Measurements from ENCODE around the gene S100A2. TPM values are rescaled to one million over a fixed set of nuclear protein-coding genes. Genes with fewer than 3 reads are reported as not detected.
"Not testable (repeated sequence)": the region's sequence is repeated elsewhere in the genome, so short reads cannot be mapped to it uniquely, and the experiment has no call there.

Gene S100A2
- total RNA-seq, 1 donor from 2014 or later, result 2.0 TPM

- Mint-ChIP-seq H3K27ac (no peak overlapping the region), H3K36me3 (ENCODE audit: low read depth) (no peaks in the 10 kb centered on the region), H3K4me1 (no peaks in the 10 kb centered on the region), H3K27me3 (peaks cover 1% of the 10 kb centered on the region), H3K4me3 (no peak overlapping the region), H3K9me3 (no peaks in the 10 kb centered on the region)
- DNase-seq (no peak), ATAC-seq (ENCODE audit: low read depth) (no peak)
- POLR2A ChIA-PET, result interaction anchor here (0.6 to 1.1 kb wide), 5 partner anchors 10 to 690 kb away, joined by 3 read pairs; partner anchors contain the start of genes CHTOP, RAB13 and S100A6
- CTCF ChIA-PET, result interaction anchor here (0.8 to 0.9 kb wide), 2 partner anchors 15 to 51 kb away, joined by 3 read pairs; no protein-coding TSS in a partner anchor
- intact Hi-C loops (cut with micrococcal nuclease), result no loop called here
- no peak for TF ChIP-seq CTCF (IDR thresholded peaks at IDR 0.05)
These were observed 40.4 kb downstream of the S100A2 start for GRCh38 chr1:153525088-153525728.

GRCh38 chr1:153522353-153523048 is 43.1 kb downstream of the S100A2 start:
- H3K36me3 Mint-ChIP-seq (ENCODE audit: low read depth); H3K9me3 Mint-ChIP-seq; ATAC-seq (ENCODE audit: low read depth); H3K4me1 Mint-ChIP-seq; H3K27me3 Mint-ChIP-seq; POLR2A ChIA-PET; H3K27ac Mint-ChIP-seq; intact Hi-C loops (cut with micrococcal nuclease); DNase-seq; CTCF ChIA-PET; H3K4me3 Mint-ChIP-seq: not testable (repeated sequence)

GRCh38 chr1:153521808-153522207 is 43.8 kb downstream of the S100A2 start:
- ChIA-PET CTCF (interaction anchor here (1.7 to 2.1 kb wide), 2 partner anchors 11 to 27 kb away, joined by 6 to 9 read pairs; no protein-coding TSS in a partner anchor), POLR2A (interaction anchor here (1.3 kb wide), 1 partner anchor 59 kb away, joined by 4 read pairs; no protein-coding TSS in a partner anchor)
- H3K9me3 Mint-ChIP-seq; DNase-seq; H3K4me3 Mint-ChIP-seq; H3K4me1 Mint-ChIP-seq; ATAC-seq (ENCODE audit: low read depth); H3K27me3 Mint-ChIP-seq; H3K36me3 Mint-ChIP-seq (ENCODE audit: low read depth); H3K27ac Mint-ChIP-seq; intact Hi-C loops (cut with micrococcal nuclease): not testable (repeated sequence)

- ChIA-PET POLR2A (interaction anchor here (0.7 to 1.3 kb wide), 2 partner anchors 45 to 60 kb away, joined by 3 to 4 read pairs; no protein-coding TSS in a partner anchor), CTCF (interaction anchor here (1.3 to 2.1 kb wide), 4 partner anchors 12 to 51 kb away, joined by 3 to 9 read pairs (median 4); no protein-coding TSS in a partner anchor)
- Mint-ChIP-seq H3K27ac (no peak overlapping the region), H3K9me3 (no peaks in the 10 kb centered on the region), H3K36me3 (ENCODE audit: low read depth) (no peaks in the 10 kb centered on the region), H3K4me3 (no peak overlapping the region), H3K27me3 (peaks cover 4% of the 10 kb centered on the region), H3K4me1 (peaks cover 3% of the 10 kb centered on the region)
- TF ChIP-seq CTCF (IDR thresholded peaks at IDR 0.05), result no peak
- ATAC-seq (ENCODE audit: low read depth), result no peak
- intact Hi-C loops (cut with micrococcal nuclease), result no loop called here
- no peak for DNase-seq
These were observed 44.7 kb downstream of the S100A2 start for GRCh38 chr1:153520818-153521476.

- H3K36me3 Mint-ChIP-seq (ENCODE audit: low read depth); H3K9me3 Mint-ChIP-seq; H3K27ac Mint-ChIP-seq; H3K4me3 Mint-ChIP-seq; H3K27me3 Mint-ChIP-seq; intact Hi-C loops (cut with micrococcal nuclease); DNase-seq; ATAC-seq (ENCODE audit: low read depth); H3K4me1 Mint-ChIP-seq: not testable (repeated sequence)
- CTCF ChIA-PET, result interaction anchor here (1.1 to 2.1 kb wide), 6 partner anchors 10 to 52 kb away, joined by 3 to 9 read pairs (median 4); no protein-coding TSS in a partner anchor
- POLR2A ChIA-PET, result interaction anchor here (1.3 kb wide), 1 partner anchor 61 kb away, joined by 4 read pairs; no protein-coding TSS in a partner anchor
These were observed 45.4 kb downstream of the S100A2 start for GRCh38 chr1:153520137-153520691.

- no peak for TF ChIP-seq CTCF (IDR thresholded peaks at IDR 0.05)
- DNase-seq, result no peak
- no peaks in the 10 kb centered on the region for H3K9me3 Mint-ChIP-seq
- intact Hi-C loops (cut with micrococcal nuclease), result loop anchor here (10.0 kb wide), 1 partner anchor 256 kb away; the partner anchor contains the start of gene SLC27A3
- ChIA-PET POLR2A (no interaction called here), CTCF (interaction anchor here (1.1 to 1.3 kb wide), 2 partner anchors 9 to 49 kb away, joined by 3 to 5 read pairs; no protein-coding TSS in a partner anchor)
- no peak overlapping the region for H3K27ac Mint-ChIP-seq
- H3K4me1 Mint-ChIP-seq, result peaks cover 3% of the 10 kb centered on the region
- H3K36me3 Mint-ChIP-seq (ENCODE audit: low read depth), result no peaks in the 10 kb centered on the region
- peaks cover 4% of the 10 kb centered on the region for H3K27me3 Mint-ChIP-seq
- no peak for ATAC-seq (ENCODE audit: low read depth)
- no peak overlapping the region for H3K4me3 Mint-ChIP-seq
These were observed 46.4 kb downstream of the S100A2 start for GRCh38 chr1:153519242-153519641.

Measured in activated B cell treated with CpG ODN at 0.5 μM for 24 hours (primary cell).